Activated B cell treated with CpG ODN at 0.5 μM for 24 hours (primary cell): ENCODE data around the gene ZBTB21. TPM values are rescaled to one million over a fixed set of nuclear protein-coding genes. Genes with fewer than 3 reads are reported as not detected.

Experiments
- ATAC-seq: fragments of 200-7000 bp; cut with Tn5 transposase; one replicate; pipeline ENCODE4 v1.10.0; 2021; ENCODE audit warnings: low read depth, mild to moderate bottlenecking, moderate library complexity
- CTCF ChIA-PET: fragments of 350-600 bp; sonication (Branson Sonifier 250); formaldehyde crosslinking; loops from one replicate; lab custom pipeline; 2021; ENCODE audit warnings: antibody characterized with exemption; lab: Charles Lee
- POLR2A ChIA-PET: fragments of 350-600 bp; sonication (Branson Sonifier 250); formaldehyde crosslinking; loops from one replicate; lab custom pipeline; 2021; ENCODE audit warnings: antibody characterized with exemption; lab: Charles Lee
- DNase-seq: peaks from one replicate; pipeline ENCODE4 v3.0.0; 2022
- H3K27ac Mint-ChIP-seq: one replicate; pipeline ENCODE4 v1.8.0; 2020; ENCODE audit warnings: mixed read lengths
- H3K27me3 Mint-ChIP-seq: one replicate; pipeline ENCODE4 v1.8.0; 2021; ENCODE audit warnings: mixed read lengths
- H3K36me3 Mint-ChIP-seq: one replicate; pipeline ENCODE4 v1.8.0; 2021; ENCODE audit warnings: low read depth, mixed read lengths
- H3K4me1 Mint-ChIP-seq: one replicate; pipeline ENCODE4 v1.8.0; 2021; ENCODE audit warnings: mixed read lengths
- H3K4me3 Mint-ChIP-seq: one replicate; pipeline ENCODE4 v1.8.0; 2020; ENCODE audit warnings: mild to moderate bottlenecking, mixed read lengths
- H3K9me3 Mint-ChIP-seq: one replicate; pipeline ENCODE4 v1.8.0; 2020; ENCODE audit warnings: mixed read lengths
- intact Hi-C: fragments of 100-400 bp; cut with micrococcal nuclease; formaldehyde crosslinking; loops from one replicate; pipeline ENCODE4 v1.15.1; 2024
- total RNA-seq: library from RNA; stranded (reverse); gene quantifications from 2 replicates; pipeline ENCODE4 v1.2.3, GENCODE V29; 2022
- TF ChIP-seq, protein P1 (sequence below): fragments of 200-600 bp; IDR thresholded peaks from one replicate; pipeline ENCODE4 v1.8.0; 2022; ENCODE audit warnings: antibody characterized with exemption, mild to moderate bottlenecking

The ZBTB21 gene
- total RNA-seq, 1 donor from 2014 or later = 24.2 TPM

- H3K27me3 Mint-ChIP-seq = no peaks in the 10 kb centered on the region
- no peak for DNase-seq
- ChIA-PET POLR2A (interaction anchor here (0.5 kb wide), 1 partner anchor 15 kb away, joined by 4 read pairs; no protein-coding TSS in a partner anchor), CTCF (no interaction called here)
- no peak overlapping the region for H3K4me3 Mint-ChIP-seq
- H3K27ac Mint-ChIP-seq = no peak overlapping the region
- TF ChIP-seq, protein P1, sequence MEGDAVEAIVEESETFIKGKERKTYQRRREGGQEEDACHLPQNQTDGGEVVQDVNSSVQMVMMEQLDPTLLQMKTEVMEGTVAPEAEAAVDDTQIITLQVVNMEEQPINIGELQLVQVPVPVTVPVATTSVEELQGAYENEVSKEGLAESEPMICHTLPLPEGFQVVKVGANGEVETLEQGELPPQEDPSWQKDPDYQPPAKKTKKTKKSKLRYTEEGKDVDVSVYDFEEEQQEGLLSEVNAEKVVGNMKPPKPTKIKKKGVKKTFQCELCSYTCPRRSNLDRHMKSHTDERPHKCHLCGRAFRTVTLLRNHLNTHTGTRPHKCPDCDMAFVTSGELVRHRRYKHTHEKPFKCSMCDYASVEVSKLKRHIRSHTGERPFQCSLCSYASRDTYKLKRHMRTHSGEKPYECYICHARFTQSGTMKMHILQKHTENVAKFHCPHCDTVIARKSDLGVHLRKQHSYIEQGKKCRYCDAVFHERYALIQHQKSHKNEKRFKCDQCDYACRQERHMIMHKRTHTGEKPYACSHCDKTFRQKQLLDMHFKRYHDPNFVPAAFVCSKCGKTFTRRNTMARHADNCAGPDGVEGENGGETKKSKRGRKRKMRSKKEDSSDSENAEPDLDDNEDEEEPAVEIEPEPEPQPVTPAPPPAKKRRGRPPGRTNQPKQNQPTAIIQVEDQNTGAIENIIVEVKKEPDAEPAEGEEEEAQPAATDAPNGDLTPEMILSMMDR = no peak
- intact Hi-C loops = no loop called here
- H3K36me3 Mint-ChIP-seq = no peaks in the 10 kb centered on the region
- H3K4me1 Mint-ChIP-seq = no peaks in the 10 kb centered on the region
- ATAC-seq = no peak
- H3K9me3 Mint-ChIP-seq = no peaks in the 10 kb centered on the region
Measured at GRCh38 chr21:41943851-41944250, 66.3 kb downstream of the ZBTB21 start.

DNA sequence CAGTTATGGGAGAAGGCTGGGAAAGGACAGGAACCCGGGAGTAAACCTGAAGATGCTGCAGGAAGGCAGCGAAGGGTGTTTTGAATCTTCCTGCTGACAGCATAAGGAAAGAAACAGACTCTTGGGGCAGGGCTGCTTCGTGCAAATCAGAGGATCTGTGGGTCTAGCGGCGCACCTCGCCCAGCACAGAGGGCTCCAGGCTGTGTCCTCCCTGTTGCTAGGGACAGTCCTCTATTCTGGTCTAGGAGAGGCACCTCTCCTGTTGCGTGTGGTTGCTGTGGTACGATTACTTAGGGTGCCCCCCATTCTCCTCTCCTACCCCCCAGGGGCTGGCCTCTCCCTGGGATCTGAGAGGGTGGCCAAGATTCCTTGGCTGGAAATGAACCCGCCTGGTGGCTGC is 67.7 kb downstream of the ZBTB21 start:
- intact Hi-C loops = no loop called here
- CTCF ChIA-PET = no interaction called here
- H3K9me3 Mint-ChIP-seq = no peaks in the 10 kb centered on the region

DNA sequence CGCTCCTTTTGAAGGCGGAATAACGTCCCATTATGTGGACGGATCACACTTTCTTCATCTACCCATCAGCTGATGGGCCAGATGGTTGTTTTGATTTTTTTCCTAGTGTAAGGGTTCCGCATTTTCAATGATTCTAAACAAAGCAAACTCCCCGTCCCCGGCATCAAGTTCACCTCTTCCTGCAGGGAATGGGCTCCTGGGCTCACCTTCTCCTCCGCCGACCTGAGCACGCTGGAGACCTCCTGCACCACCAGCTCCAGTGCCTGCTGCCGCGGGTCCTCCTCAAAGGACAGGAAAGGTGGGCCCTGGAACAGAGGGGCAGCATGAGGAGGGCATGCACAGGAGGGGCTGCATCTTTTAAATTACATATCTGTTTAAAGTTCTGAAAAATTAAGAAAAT is 68.2 kb downstream of the ZBTB21 start:
- TF ChIP-seq, protein P1 = no peak
- Mint-ChIP-seq H3K9me3 (no peaks in the 10 kb centered on the region), H3K27ac (no peak overlapping the region), H3K4me3 (no peak overlapping the region), H3K36me3 (no peaks in the 10 kb centered on the region), H3K27me3 (no peaks in the 10 kb centered on the region), H3K4me1 (no peaks in the 10 kb centered on the region)
- DNase-seq = no peak
- no peak for ATAC-seq
- intact Hi-C loops = no loop called here
- ChIA-PET CTCF (no interaction called here), POLR2A (no interaction called here)

More for the DNA sequence above, 67.7 kb downstream of the ZBTB21 start:
- TF ChIP-seq, protein P1 = no peak
- Mint-ChIP-seq H3K4me3 (no peak overlapping the region), H3K4me1 (no peaks in the 10 kb centered on the region), H3K27me3 (no peaks in the 10 kb centered on the region), H3K27ac (no peak overlapping the region), H3K36me3 (no peaks in the 10 kb centered on the region)
- no peak for DNase-seq
- no peak for ATAC-seq
- POLR2A ChIA-PET = no interaction called here

- Mint-ChIP-seq H3K4me3 (no peak overlapping the region), H3K4me1 (no peaks in the 10 kb centered on the region), H3K27me3 (peaks cover 2% of the 10 kb centered on the region), H3K27ac (no peak overlapping the region), H3K36me3 (no peaks in the 10 kb centered on the region), H3K9me3 (no peaks in the 10 kb centered on the region)
- intact Hi-C loops = no loop called here
- ChIA-PET POLR2A (no interaction called here), CTCF (no interaction called here)
- TF ChIP-seq, protein P1 = no peak
- ATAC-seq = no peak
- DNase-seq = no peak
Measured at GRCh38 chr21:41940431-41940830, 69.7 kb downstream of the ZBTB21 start.

GRCh38 chr21:41939391-41939790 is 70.8 kb downstream of the ZBTB21 start:
- DNase-seq = no peak
- no peak overlapping the region for H3K27ac Mint-ChIP-seq
- TF ChIP-seq, protein P1 = no peak
- no peak for ATAC-seq
- no peaks in the 10 kb centered on the region for H3K36me3 Mint-ChIP-seq
- ChIA-PET CTCF (no interaction called here), POLR2A (interaction anchor here (0.5 kb wide), 1 partner anchor 28 kb away, joined by 3 read pairs; no protein-coding TSS in a partner anchor)
- H3K27me3 Mint-ChIP-seq = peaks cover 2% of the 10 kb centered on the region
- no peaks in the 10 kb centered on the region for H3K9me3 Mint-ChIP-seq
- intact Hi-C loops = no loop called here
- no peak overlapping the region for H3K4me3 Mint-ChIP-seq
- H3K4me1 Mint-ChIP-seq = no peaks in the 10 kb centered on the region

Other genes with a start within 250 kb of the ZBTB21 start
- 0.07 TPM in 1 of 2 replicates, not detected in the other for gene RIPK4, start 243.3 kb downstream of the ZBTB21 start, total RNA-seq
- 12.8 and 13.6 TPM in 2 replicates for gene PRDM15, start 131.0 kb downstream of the ZBTB21 start, total RNA-seq
- 6.7 TPM in 2 replicates for gene C2CD2, start 56.3 kb downstream of the ZBTB21 start, total RNA-seq
- 0.04 TPM in 1 of 2 replicates, not detected in the other for gene UMODL1, start 61.0 kb upstream of the ZBTB21 start, total RNA-seq
- gene ABCG1, start 208.8 kb upstream of the ZBTB21 start, total RNA-seq = 2.3 and 3.4 TPM in 2 replicates